Mucosa of rectum (tissue), 2 donors: ENCODE results near the gene DGKQ.

Source experiments
- H3K27ac ChIP-seq, 2 donors: one replicate each; pipeline ENCODE4 v1.7.0; 2013; ENCODE audit warnings: inconsistent platforms in 2 of 2, low read depth in 2 of 2, low read length in 2 of 2
- H3K27me3 ChIP-seq, 2 donors: one replicate each; pipeline ENCODE4 v1.7.0; 2013; ENCODE audit warnings: low read length in 2 of 2; ENCODE audit not compliant: control insufficient read depth in 2 of 2, insufficient read depth in 2 of 2
- H3K36me3 ChIP-seq, 2 donors: one replicate each; pipeline ENCODE4 v1.7.0; 2013; ENCODE audit warnings: low read length in 2 of 2; ENCODE audit not compliant: control insufficient read depth in 2 of 2, insufficient read depth in 2 of 2
- H3K4me1 ChIP-seq, 2 donors: one replicate each; pipeline ENCODE4 v1.7.0; 2013; ENCODE audit warnings: low read length in 2 of 2, mild to moderate bottlenecking in 1 of 2; ENCODE audit not compliant: control insufficient read depth in 2 of 2, insufficient read depth in 2 of 2
- H3K4me3 ChIP-seq, 2 donors: one replicate each; pipeline ENCODE4 v1.7.0; 2013; ENCODE audit warnings: low read length in 2 of 2
- H3K9ac ChIP-seq, 2 donors: one replicate each; pipeline ENCODE4 v1.7.0; 2013; ENCODE audit warnings: low read length in 2 of 2, low read depth in 1 of 2, mild to moderate bottlenecking in 1 of 2
- H3K9me3 ChIP-seq, 2 donors: one replicate each; pipeline ENCODE4 v1.7.0; 2013; ENCODE audit warnings: low read length in 2 of 2; ENCODE audit not compliant: control insufficient read depth in 2 of 2
- donor health status: healthy.
- donor health status: Normal muscosa, but diverticular disease.

Gene DGKQ

GRCh38 chr4:953574-953915, 19.8 kb downstream of the DGKQ start:
- Histone ChIP-seq H3K9me3 (no peaks in the 10 kb centered on the region), H3K9ac (no peak overlapping the region), H3K36me3 (peaks cover 6 to 9% of the 10 kb centered on the region in 2 donors), H3K27ac (no peak overlapping the region), H3K27me3 (no peaks in the 10 kb centered on the region), H3K4me3 (no peak overlapping the region), H3K4me1 (peaks cover 0 to 2% of the 10 kb centered on the region in 2 donors)

GRCh38 chr4:952881-953573, 20.3 kb downstream of the DGKQ start:
- no peak overlapping the region for H3K27ac ChIP-seq
- peaks cover 4 to 8% of the 10 kb centered on the region in 2 donors for H3K36me3 ChIP-seq
- H3K27me3 ChIP-seq, result no peaks in the 10 kb centered on the region
- H3K4me3 ChIP-seq, result no peak overlapping the region
- H3K4me1 ChIP-seq, result peaks cover 0 to 8% of the 10 kb centered on the region in 2 donors
- H3K9me3 ChIP-seq, result no peaks in the 10 kb centered on the region
- H3K9ac ChIP-seq, result no peak overlapping the region

- Histone ChIP-seq H3K27ac (no peak overlapping the region), H3K9me3 (no peaks in the 10 kb centered on the region), H3K9ac (no peak overlapping the region), H3K4me3 (no peak overlapping the region), H3K36me3 (peaks cover 0 to 3% of the 10 kb centered on the region in 2 donors), H3K27me3 (no peaks in the 10 kb centered on the region), H3K4me1 (peaks cover 0 to 9% of the 10 kb centered on the region in 2 donors)
Measured at GRCh38 chr4:951594-952468, 21.5 kb downstream of the DGKQ start.

- H3K4me3 ChIP-seq, result no peak overlapping the region
- no peaks in the 10 kb centered on the region for H3K9me3 ChIP-seq
- peaks cover 0 to 9% of the 10 kb centered on the region in 2 donors for H3K4me1 ChIP-seq
- H3K36me3 ChIP-seq, result peaks cover 0 to 3% of the 10 kb centered on the region in 2 donors
- no peaks in the 10 kb centered on the region for H3K27me3 ChIP-seq
- H3K9ac ChIP-seq, result no peak overlapping the region
- no peak overlapping the region for H3K27ac ChIP-seq
Measured at GRCh38 chr4:951186-951585, 22.2 kb downstream of the DGKQ start.

- Histone ChIP-seq H3K27me3 (no peaks in the 10 kb centered on the region), H3K9me3 (no peaks in the 10 kb centered on the region), H3K4me3 (no peak overlapping the region), H3K4me1 (peaks cover 0 to 9% of the 10 kb centered on the region in 2 donors), H3K27ac (no peak overlapping the region), H3K9ac (no peak overlapping the region), H3K36me3 (peaks cover 0 to 3% of the 10 kb centered on the region in 2 donors)
Measured at GRCh38 chr4:950136-951020, 23.0 kb downstream of the DGKQ start.

- no peak overlapping the region for H3K4me3 ChIP-seq
- H3K9ac ChIP-seq, result no peak overlapping the region
- no peak overlapping the region for H3K27ac ChIP-seq
- no peaks in the 10 kb centered on the region for H3K9me3 ChIP-seq
- H3K4me1 ChIP-seq, result peaks cover 0 to 9% of the 10 kb centered on the region in 2 donors
- H3K36me3 ChIP-seq, result peaks cover 0 to 3% of the 10 kb centered on the region in 2 donors
- no peaks in the 10 kb centered on the region for H3K27me3 ChIP-seq
Measured at GRCh38 chr4:949656-950055, 23.7 kb downstream of the DGKQ start.

- Histone ChIP-seq H3K36me3 (peaks cover 0 to 3% of the 10 kb centered on the region in 2 donors), H3K9me3 (no peaks in the 10 kb centered on the region), H3K27ac (no peak overlapping the region), H3K4me3 (no peak overlapping the region), H3K9ac (no peak overlapping the region), H3K27me3 (no peaks in the 10 kb centered on the region), H3K4me1 (peaks cover 0 to 9% of the 10 kb centered on the region in 2 donors)
Measured at GRCh38 chr4:948936-949300, 24.5 kb downstream of the DGKQ start.

GRCh38 chr4:948101-948935, 25.1 kb downstream of the DGKQ start:
- no peak overlapping the region for H3K27ac ChIP-seq
- peaks cover 0 to 9% of the 10 kb centered on the region in 2 donors for H3K4me1 ChIP-seq
- H3K36me3 ChIP-seq, result peaks cover 0 to 3% of the 10 kb centered on the region in 2 donors
- H3K4me3 ChIP-seq, result no peak overlapping the region
- H3K9me3 ChIP-seq, result no peaks in the 10 kb centered on the region
- H3K9ac ChIP-seq, result no peak overlapping the region
- H3K27me3 ChIP-seq, result no peaks in the 10 kb centered on the region

GRCh38 chr4:947491-947971, 25.8 kb downstream of the DGKQ start:
- Histone ChIP-seq H3K9me3 (no peaks in the 10 kb centered on the region), H3K27me3 (no peaks in the 10 kb centered on the region), H3K36me3 (peaks cover 0 to 3% of the 10 kb centered on the region in 2 donors), H3K4me1 (peaks cover 0 to 9% of the 10 kb centered on the region in 2 donors), H3K9ac (no peak overlapping the region), H3K27ac (no peak overlapping the region), H3K4me3 (no peak overlapping the region)
